GM19023 (cell line): ENCODE results near the gene IGF2BP1.
"Not testable (repeated sequence)": the region's sequence is repeated elsewhere in the genome, so short reads cannot be mapped to it uniquely, and the experiment has no call there.

Experiments used
- ATAC-seq: cut with Tn5 transposase; IDR thresholded peaks from one replicate; pipeline ENCODE4 v1.9.1; 2021; ENCODE audit warnings: mild to moderate bottlenecking, moderate library complexity; ENCODE audit not compliant: unreplicated experiment

IGF2BP1 gene

GRCh38 chr17:49086649-49087048, 89.5 kb downstream of the IGF2BP1 start:
- ATAC-seq, result no peak

GRCh38 chr17:49089094-49089493, 91.9 kb downstream of the IGF2BP1 start:
- no peak for ATAC-seq

- ATAC-seq, result no peak
These were observed 93.9 kb downstream of the IGF2BP1 start for GRCh38 chr17:49090878-49091594.

GRCh38 chr17:49093131-49093530, 95.9 kb downstream of the IGF2BP1 start:
- ATAC-seq, result no peak

GRCh38 chr17:49100601-49101000, 103.4 kb downstream of the IGF2BP1 start:
- ATAC-seq, result no peak

- ATAC-seq, result no peak
These were observed 103.9 kb downstream of the IGF2BP1 start for GRCh38 chr17:49101054-49101534.

- ATAC-seq, result not testable (repeated sequence)
These were observed 106.2 kb downstream of the IGF2BP1 start for GRCh38 chr17:49103360-49103759.

- ATAC-seq, result no peak
These were observed 107.4 kb downstream of the IGF2BP1 start for GRCh38 chr17:49104511-49105074.
